ENCODE data around the gene SUSD3.

DNA sequence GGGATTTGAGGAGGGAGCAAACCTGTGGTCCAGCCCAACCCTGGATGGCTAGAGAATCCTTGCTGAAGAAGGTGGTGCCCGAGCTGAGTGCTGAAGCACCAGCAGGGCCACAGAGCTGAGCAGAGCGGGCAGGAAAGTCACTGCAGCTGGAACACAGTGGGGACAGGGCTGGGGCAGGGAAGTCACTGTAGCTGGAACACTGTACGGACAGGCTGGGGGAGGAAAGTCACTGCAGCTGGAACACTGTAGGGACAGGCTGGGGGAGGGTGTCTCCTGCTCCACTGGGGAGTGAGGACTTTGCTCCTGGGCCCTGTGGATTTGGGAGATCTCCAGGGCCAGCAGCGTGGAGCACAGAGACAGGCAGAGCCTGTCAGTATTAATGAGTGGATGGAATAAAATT is 9.0 kb upstream of the SUSD3 start:
- TF ChIP-seq, protein P1, sequence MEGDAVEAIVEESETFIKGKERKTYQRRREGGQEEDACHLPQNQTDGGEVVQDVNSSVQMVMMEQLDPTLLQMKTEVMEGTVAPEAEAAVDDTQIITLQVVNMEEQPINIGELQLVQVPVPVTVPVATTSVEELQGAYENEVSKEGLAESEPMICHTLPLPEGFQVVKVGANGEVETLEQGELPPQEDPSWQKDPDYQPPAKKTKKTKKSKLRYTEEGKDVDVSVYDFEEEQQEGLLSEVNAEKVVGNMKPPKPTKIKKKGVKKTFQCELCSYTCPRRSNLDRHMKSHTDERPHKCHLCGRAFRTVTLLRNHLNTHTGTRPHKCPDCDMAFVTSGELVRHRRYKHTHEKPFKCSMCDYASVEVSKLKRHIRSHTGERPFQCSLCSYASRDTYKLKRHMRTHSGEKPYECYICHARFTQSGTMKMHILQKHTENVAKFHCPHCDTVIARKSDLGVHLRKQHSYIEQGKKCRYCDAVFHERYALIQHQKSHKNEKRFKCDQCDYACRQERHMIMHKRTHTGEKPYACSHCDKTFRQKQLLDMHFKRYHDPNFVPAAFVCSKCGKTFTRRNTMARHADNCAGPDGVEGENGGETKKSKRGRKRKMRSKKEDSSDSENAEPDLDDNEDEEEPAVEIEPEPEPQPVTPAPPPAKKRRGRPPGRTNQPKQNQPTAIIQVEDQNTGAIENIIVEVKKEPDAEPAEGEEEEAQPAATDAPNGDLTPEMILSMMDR (IDR thresholded peaks at IDR 0.05), result no peak
- TF ChIP-seq POLR2A (IDR thresholded peaks at IDR 0.05), result no peak
